ENCODE results near the gene TLR1.

The TLR1 gene

DNA sequence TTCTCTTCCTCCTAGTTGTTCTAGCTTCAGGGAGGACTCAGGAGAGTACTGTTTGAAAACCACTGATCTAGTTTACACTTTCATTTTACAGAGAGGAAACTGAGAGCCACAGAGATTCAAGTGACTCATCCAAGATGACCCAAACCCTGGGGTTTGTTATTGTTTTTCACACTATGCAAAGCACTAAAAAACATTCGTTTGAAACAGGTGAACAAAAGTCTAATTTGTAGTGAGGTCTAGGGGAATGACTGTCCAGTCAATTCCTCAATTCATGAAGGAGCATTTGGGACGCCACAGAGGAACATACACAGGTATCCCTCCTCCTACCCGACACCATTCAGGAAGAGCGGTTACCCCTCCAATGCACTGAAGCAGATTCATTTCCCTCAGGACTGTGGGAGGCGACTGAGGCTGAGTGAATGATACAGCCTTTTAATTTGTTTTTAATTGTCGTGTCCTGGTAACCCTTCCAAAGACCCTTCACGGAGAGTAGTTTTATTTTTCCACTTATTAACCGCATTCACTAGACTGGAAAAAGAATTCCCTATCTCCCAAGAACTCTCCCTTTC is 52.1 kb downstream of the TLR1 start:
- peak; percentile 33 for DNase-seq (ENCODE audit: extremely low read depth, insufficient read length)
- Histone ChIP-seq H3K4me3 (replicated peaks; ENCODE audit: low read depth, low read length) (no peak overlapping the region; the same call in 1 of the 2 replicates), H3K36me3 (ENCODE audit: control insufficient read depth, insufficient read depth, low read length) (no peaks in the 10 kb centered on the region), H3K27me3 (replicated peaks; ENCODE audit: control insufficient read depth, insufficient read depth, low read length) (no peaks in the 10 kb centered on the region)
- TF ChIP-seq CTCF (IDR thresholded peaks at IDR 0.05; ENCODE audit: insufficient read depth, low read length, poor library complexity, severe bottlenecking) = no peak

DNA sequence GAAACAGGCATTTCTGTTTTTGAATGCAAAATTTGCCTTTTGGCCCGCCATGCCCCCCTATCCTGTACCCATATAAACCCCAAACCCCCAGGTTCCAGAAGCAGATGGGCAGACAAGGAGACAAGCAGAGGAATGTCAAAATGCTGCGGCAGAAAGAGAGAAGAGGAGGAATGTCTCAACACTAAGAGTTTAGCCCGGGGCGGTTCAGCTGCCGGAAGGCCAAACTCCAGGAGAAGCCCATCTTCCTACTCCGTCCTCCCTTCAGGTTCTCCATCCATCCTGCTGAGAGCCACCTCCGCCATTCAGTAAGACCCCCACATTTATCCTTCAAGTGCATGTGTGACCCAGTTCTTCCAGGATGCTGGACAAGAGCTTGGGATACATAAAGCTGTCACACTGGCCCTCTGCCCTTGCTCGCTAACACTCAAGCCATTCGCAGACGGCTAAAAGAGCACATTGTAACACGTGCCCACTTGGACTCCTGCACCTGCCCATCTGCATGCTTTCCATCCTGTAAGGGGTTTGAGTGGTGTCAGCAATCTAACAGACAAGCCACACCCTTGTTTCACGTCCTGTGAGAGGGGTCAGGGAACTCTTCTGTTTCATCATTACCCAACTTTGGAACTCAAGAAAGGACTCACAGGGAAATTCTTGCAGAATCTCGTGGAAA is 53.1 kb downstream of the TLR1 start:
- H3K27me3 ChIP-seq (replicated peaks; ENCODE audit: control insufficient read depth, insufficient read depth, low read length) = no peaks in the 10 kb centered on the region
- H3K4me3 ChIP-seq (replicated peaks; ENCODE audit: low read depth, low read length) = no peak overlapping the region
- no peak for DNase-seq (ENCODE audit: extremely low read depth, insufficient read length)
- no peak for TF ChIP-seq CTCF (IDR thresholded peaks at IDR 0.05; ENCODE audit: insufficient read depth, low read length, poor library complexity, severe bottlenecking)
- H3K36me3 ChIP-seq (ENCODE audit: control insufficient read depth, insufficient read depth, low read length) = no peaks in the 10 kb centered on the region

- no peaks in the 10 kb centered on the region for H3K36me3 ChIP-seq (ENCODE audit: control insufficient read depth, insufficient read depth, low read length)
Measured at GRCh38 chr4:38749336-38749735, 55.3 kb downstream of the TLR1 start.

GRCh38 chr4:38747629-38748028 is 57.0 kb downstream of the TLR1 start:
- no peak for DNase-seq (ENCODE audit: extremely low read depth, insufficient read length)
- Histone ChIP-seq H3K36me3 (ENCODE audit: control insufficient read depth, insufficient read depth, low read length) (no peaks in the 10 kb centered on the region), H3K27me3 (replicated peaks; ENCODE audit: control insufficient read depth, insufficient read depth, low read length) (no peaks in the 10 kb centered on the region), H3K4me3 (replicated peaks; ENCODE audit: low read depth, low read length) (no peak overlapping the region)
- no peak for TF ChIP-seq CTCF (IDR thresholded peaks at IDR 0.05; ENCODE audit: insufficient read depth, low read length, poor library complexity, severe bottlenecking)

More at GRCh38 chr4:38749336-38749735, 55.3 kb downstream of the TLR1 start:
- no peak for DNase-seq (ENCODE audit: extremely low read depth, insufficient read length)
- H3K27me3 ChIP-seq (replicated peaks; ENCODE audit: control insufficient read depth, insufficient read depth, low read length) = no peaks in the 10 kb centered on the region
- no peak for TF ChIP-seq CTCF (IDR thresholded peaks at IDR 0.05; ENCODE audit: insufficient read depth, low read length, poor library complexity, severe bottlenecking)
- H3K4me3 ChIP-seq (replicated peaks; ENCODE audit: low read depth, low read length) = no peak overlapping the region
